ENCODE measurements around the gene MPV17L. TPM values are rescaled to one million over a fixed set of nuclear protein-coding genes. Genes with fewer than 3 reads are reported as not detected.

The MPV17L gene
- total and polyA plus RNA-seq, 2 donors from 2014 or later, result 4.8 to 11.8 TPM

DNA sequence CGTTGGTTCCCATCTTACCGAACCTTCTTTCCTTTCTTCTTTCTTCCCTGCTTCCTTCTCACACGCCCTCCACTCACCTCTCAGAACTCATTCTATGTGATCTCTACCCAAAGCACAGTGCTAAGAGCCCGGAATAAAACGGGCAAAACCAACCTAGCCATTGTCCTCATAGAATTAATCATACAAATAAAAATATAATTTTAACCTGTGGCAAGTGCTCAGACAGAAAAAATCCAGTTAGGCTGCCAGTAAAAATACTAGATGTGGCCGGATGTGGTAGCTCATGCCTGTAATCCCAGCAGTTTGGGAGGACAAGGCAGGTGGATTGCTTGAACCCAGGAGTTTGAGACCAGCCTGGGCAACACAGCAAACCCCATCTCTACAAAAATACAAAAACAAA, 65.8 kb downstream of the MPV17L start:
- H3K36me3 ChIP-seq (ENCODE audit: control insufficient read depth in 2 of 3, insufficient read depth in 3 of 3, low read length in 3 of 3), result no peaks in the 10 kb centered on the region
- DNase-seq (no peak), FAIRE-seq (no peak)
- no peak overlapping the region for H3K9ac ChIP-seq (ENCODE audit: low read length in 3 of 3)
- H3K4me3 ChIP-seq (ENCODE audit: low read length in 3 of 3), result no peak overlapping the region
- peaks cover 0 to 5% (median 5%) of the 10 kb centered on the region in 3 donors for H3K4me1 ChIP-seq (ENCODE audit: control insufficient read depth in 2 of 3, insufficient read depth in 2 of 3, low read depth in 1 of 3, low read length in 3 of 3)
- TF ChIP-seq CTCF (IDR thresholded peaks at IDR 0.05; ENCODE audit: borderline replicate concordance, extremely low read depth, insufficient read depth), result no peak
- H3K27me3 ChIP-seq (ENCODE audit: control insufficient read depth, insufficient read depth, low read length), result no peaks in the 10 kb centered on the region
- no peak overlapping the region for H3K27ac ChIP-seq (ENCODE audit: low read depth in 2 of 2, low read length in 2 of 2)
- H3K9me3 ChIP-seq (ENCODE audit: control insufficient read depth in 2 of 3, insufficient read depth in 1 of 3, low read length in 3 of 3), result no peaks in the 10 kb centered on the region
- intact Hi-C loops (cut with DNase I), result no loop called here

Other genes starting within 250 kb of the MPV17L start
- 11.0 TPM for gene NPIPA5, start 17.5 kb upstream of the MPV17L start, total RNA-seq
- 0.88 TPM for gene NPIPA5, start 17.5 kb upstream of the MPV17L start, polyA plus RNA-seq (ENCODE audit: insufficient read depth, low read depth, low replicate concordance)
- 48.8 TPM for gene BMERB1, start 38.8 kb downstream of the MPV17L start, total RNA-seq
- gene BMERB1, start 38.8 kb downstream of the MPV17L start, polyA plus RNA-seq (ENCODE audit: insufficient read depth, low read depth, low replicate concordance), result 33.4 TPM
- gene MARF1, start 247.4 kb downstream of the MPV17L start, total RNA-seq, result 80.7 TPM
- gene MARF1, start 247.4 kb downstream of the MPV17L start, polyA plus RNA-seq (ENCODE audit: insufficient read depth, low read depth, low replicate concordance), result 17.5 TPM

Measured in kidney (tissue), 14 donors.